ENCODE results near the gene RBPMS2.
"Not testable (repeated sequence)": the region's sequence is repeated elsewhere in the genome, so short reads cannot be mapped to it uniquely, and the experiment has no call there.

The RBPMS2 gene

DNA sequence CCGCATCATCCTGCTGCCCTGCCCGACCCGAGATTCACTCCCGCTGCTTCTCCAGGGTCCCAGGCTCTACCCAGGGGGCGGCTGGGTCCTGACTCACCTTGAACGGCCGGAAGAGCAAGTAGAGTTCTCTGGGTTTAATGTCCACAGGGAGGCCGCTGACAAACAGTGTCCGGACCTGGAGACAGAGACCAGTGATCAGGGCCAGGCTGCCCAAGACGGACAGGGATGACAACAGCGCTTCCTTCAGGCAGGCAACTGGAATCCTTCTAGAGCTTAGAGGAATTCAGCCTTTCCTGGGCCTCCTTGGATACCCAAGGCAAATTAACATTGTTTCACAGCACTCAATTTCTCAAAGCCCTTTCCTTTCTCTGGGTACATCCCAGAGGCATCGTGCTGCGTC, 23.9 kb downstream of the RBPMS2 start:
- peaks cover 22% of the 10 kb centered on the region for H3K27me3 ChIP-seq (replicated peaks; ENCODE audit: control insufficient read depth, insufficient read depth, low read length)
- H3K4me1 ChIP-seq (ENCODE audit: control insufficient read depth, insufficient read depth, low read length), result peaks cover 9% of the 10 kb centered on the region
- no peaks in the 10 kb centered on the region for H3K36me3 ChIP-seq (ENCODE audit: control insufficient read depth, insufficient read depth, low read length, severe bottlenecking)
- H3K9ac ChIP-seq (ENCODE audit: low read length), result no peak overlapping the region
- no peak for DNase-seq (ENCODE audit: low read depth)
- no peak overlapping the region for H3K4me3 ChIP-seq (ENCODE audit: low read length)
- H3K9me3 ChIP-seq (ENCODE audit: control insufficient read depth, low read length), result no peaks in the 10 kb centered on the region

DNA sequence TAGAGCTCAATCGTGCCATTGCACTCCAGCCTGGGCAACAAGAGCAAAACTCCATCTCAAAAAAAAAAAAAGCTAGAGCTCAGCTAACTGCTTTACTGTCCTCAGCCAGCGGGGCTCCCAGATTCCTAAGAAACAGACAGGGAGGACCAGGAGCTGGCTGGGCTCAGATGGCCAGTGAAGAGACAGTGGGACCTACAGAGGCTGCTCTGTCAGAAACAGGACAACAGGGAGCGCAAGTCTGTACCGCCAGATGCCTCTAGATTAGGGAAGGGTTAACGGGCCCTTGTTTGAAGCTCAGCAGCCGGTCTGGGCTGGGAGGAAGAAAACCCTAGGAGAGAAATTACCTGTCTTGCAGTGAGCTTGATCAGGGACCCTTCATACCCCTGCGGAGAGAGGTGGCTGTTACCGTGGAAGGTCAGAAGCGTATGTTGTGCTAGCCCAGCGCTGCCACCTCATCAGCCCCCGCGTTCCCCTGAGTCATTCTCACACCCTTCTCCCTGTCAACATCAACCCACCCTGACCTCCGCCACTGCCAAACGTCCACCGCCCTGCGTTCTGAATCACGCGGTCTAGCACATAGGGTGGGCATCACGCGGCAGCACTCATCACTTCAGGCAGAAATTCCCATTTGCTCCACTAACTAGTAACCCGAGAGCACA, 25.3 kb downstream of the RBPMS2 start:
- H3K27me3 ChIP-seq (replicated peaks; ENCODE audit: control insufficient read depth, insufficient read depth, low read length), result peaks cover 31% of the 10 kb centered on the region
- peak; percentile 35 for DNase-seq (ENCODE audit: low read depth)
- no peak overlapping the region for H3K4me3 ChIP-seq (ENCODE audit: low read length)
- no peaks in the 10 kb centered on the region for H3K36me3 ChIP-seq (ENCODE audit: control insufficient read depth, insufficient read depth, low read length, severe bottlenecking)
- H3K9me3 ChIP-seq (ENCODE audit: control insufficient read depth, low read length), result no peaks in the 10 kb centered on the region
- no peak overlapping the region for H3K9ac ChIP-seq (ENCODE audit: low read length)
- H3K4me1 ChIP-seq (ENCODE audit: control insufficient read depth, insufficient read depth, low read length), result peaks cover 9% of the 10 kb centered on the region

DNA sequence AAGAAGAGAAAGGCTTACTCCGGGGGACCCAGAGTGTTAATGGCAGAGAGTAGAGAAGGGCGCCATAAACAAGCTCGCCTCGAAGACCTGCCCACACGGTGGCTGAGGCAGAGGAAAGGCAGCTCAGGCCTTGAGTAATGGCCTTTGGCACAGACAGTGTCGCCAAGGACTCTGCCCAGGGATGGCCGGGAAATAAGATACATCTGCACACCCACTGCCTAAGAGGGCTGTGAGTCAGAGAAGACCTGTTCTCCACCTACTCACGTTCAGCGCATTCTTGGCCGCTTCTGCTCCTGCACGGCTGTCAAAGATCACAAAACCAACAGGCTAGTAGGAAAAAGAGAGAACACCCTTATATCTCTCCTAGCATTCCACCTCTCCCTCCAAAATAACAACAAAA, 26.2 kb downstream of the RBPMS2 start:
- Histone ChIP-seq H3K4me3 (ENCODE audit: low read length) (no peak overlapping the region), H3K27me3 (replicated peaks; ENCODE audit: control insufficient read depth, insufficient read depth, low read length) (peaks cover 29% of the 10 kb centered on the region), H3K4me1 (ENCODE audit: control insufficient read depth, insufficient read depth, low read length) (peaks cover 9% of the 10 kb centered on the region), H3K9ac (ENCODE audit: low read length) (no peak overlapping the region), H3K36me3 (ENCODE audit: control insufficient read depth, insufficient read depth, low read length, severe bottlenecking) (no peaks in the 10 kb centered on the region), H3K9me3 (ENCODE audit: control insufficient read depth, low read length) (no peaks in the 10 kb centered on the region)
- peak; percentile 52 for DNase-seq (ENCODE audit: low read depth)

DNA sequence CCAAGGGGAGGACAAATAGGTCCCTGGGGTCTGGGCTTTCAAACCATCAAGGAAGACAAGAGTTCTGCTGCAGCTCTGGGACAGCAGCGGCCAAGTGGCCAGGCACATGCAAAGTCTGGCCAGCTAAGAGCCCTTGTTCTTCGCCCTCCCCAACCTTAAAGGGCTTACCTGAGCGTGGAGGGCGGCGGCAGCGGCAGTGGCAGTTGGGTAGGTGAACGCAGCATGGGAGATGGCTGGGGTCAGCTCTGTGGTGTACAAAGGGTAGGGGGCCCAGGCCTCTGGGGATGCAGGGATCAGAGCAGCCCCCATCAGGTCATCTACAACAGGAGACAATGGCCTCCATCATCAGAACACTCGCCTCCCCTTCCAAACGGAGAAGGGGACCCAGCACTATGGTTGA, 27.1 kb downstream of the RBPMS2 start:
- no peak overlapping the region for H3K4me3 ChIP-seq (ENCODE audit: low read length)
- H3K27me3 ChIP-seq (replicated peaks; ENCODE audit: control insufficient read depth, insufficient read depth, low read length), result peaks cover 29% of the 10 kb centered on the region
- no peak overlapping the region for H3K9ac ChIP-seq (ENCODE audit: low read length)
- no peak for DNase-seq (ENCODE audit: low read depth)
- no peaks in the 10 kb centered on the region for H3K36me3 ChIP-seq (ENCODE audit: control insufficient read depth, insufficient read depth, low read length, severe bottlenecking)
- no peaks in the 10 kb centered on the region for H3K9me3 ChIP-seq (ENCODE audit: control insufficient read depth, low read length)
- peaks cover 9% of the 10 kb centered on the region for H3K4me1 ChIP-seq (ENCODE audit: control insufficient read depth, insufficient read depth, low read length)

DNA sequence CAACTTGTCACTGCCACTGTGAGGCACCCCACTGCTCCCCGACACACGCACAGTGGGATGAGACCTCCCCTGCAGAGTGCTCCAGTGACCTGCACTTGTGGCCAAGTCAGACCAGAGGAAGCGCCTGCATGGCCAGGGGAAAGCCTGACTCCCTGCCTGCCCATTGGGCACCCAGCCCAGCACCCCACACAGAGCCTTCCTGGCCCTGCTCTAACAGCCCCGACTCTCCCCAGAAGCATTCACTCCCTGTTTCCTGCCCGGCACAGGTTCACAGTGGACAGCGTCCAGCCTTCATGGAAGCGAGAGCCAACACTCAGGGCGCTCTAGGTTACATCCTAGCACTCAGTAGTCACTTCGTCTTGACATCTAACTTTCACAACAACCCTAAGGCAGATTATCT, 27.8 kb downstream of the RBPMS2 start:
- H3K4me3 ChIP-seq (ENCODE audit: low read length), result no peak overlapping the region
- peaks cover 29% of the 10 kb centered on the region for H3K27me3 ChIP-seq (replicated peaks; ENCODE audit: control insufficient read depth, insufficient read depth, low read length)
- peaks cover 9% of the 10 kb centered on the region for H3K4me1 ChIP-seq (ENCODE audit: control insufficient read depth, insufficient read depth, low read length)
- H3K36me3 ChIP-seq (ENCODE audit: control insufficient read depth, insufficient read depth, low read length, severe bottlenecking), result no peaks in the 10 kb centered on the region
- H3K9ac ChIP-seq (ENCODE audit: low read length), result no peak overlapping the region
- H3K9me3 ChIP-seq (ENCODE audit: control insufficient read depth, low read length), result no peaks in the 10 kb centered on the region
- no peak for DNase-seq (ENCODE audit: low read depth)

DNA sequence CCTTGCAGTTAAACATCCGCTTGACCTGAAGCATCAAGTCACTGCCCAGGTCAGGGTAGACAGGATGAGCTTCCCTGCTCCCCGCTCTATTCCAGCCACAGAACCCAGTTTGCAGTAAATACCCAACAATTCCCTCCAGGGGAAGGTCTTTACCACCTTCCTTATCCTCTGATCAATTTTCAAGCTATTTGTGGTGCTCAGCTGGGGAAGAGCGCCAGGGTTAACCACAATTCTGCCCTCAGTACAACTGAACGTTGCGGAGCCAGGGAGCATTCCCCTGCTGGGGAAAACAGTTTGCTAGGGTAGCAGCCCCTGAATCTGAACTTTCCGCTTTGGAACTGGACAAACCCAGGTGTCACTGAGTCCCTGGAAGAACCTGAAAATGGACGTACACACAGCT, 28.5 kb downstream of the RBPMS2 start:
- Histone ChIP-seq H3K9ac (ENCODE audit: low read length) (no peak overlapping the region), H3K9me3 (ENCODE audit: control insufficient read depth, low read length) (no peaks in the 10 kb centered on the region), H3K36me3 (ENCODE audit: control insufficient read depth, insufficient read depth, low read length, severe bottlenecking) (no peaks in the 10 kb centered on the region), H3K4me1 (ENCODE audit: control insufficient read depth, insufficient read depth, low read length) (peaks cover 9% of the 10 kb centered on the region), H3K27me3 (replicated peaks; ENCODE audit: control insufficient read depth, insufficient read depth, low read length) (peaks cover 29% of the 10 kb centered on the region), H3K4me3 (ENCODE audit: low read length) (no peak overlapping the region)
- DNase-seq (ENCODE audit: low read depth), result no peak

DNA sequence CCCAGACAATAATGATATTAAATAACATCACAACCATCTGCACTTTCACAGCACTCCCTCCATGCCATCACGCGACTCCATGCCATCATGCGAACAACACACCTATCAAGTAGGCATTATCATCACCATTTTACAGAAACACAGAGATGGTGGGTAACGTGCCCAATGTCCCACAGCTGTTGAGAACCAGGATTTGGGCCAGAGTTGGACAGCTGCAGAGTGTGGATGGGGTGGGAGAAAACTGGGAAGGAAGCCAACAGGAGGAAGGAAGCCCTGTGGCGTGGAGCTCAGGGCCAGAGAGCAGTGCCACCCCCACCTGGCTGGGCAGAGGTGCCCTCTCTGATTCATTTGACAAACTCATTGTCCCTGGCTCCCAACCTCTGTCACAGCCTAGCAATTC, 29.0 kb downstream of the RBPMS2 start:
- Histone ChIP-seq H3K4me3 (ENCODE audit: low read length) (no peak overlapping the region), H3K27me3 (replicated peaks; ENCODE audit: control insufficient read depth, insufficient read depth, low read length) (peaks cover 29% of the 10 kb centered on the region), H3K9me3 (ENCODE audit: control insufficient read depth, low read length) (no peaks in the 10 kb centered on the region), H3K4me1 (ENCODE audit: control insufficient read depth, insufficient read depth, low read length) (peaks cover 9% of the 10 kb centered on the region), H3K9ac (ENCODE audit: low read length) (no peak overlapping the region), H3K36me3 (ENCODE audit: control insufficient read depth, insufficient read depth, low read length, severe bottlenecking) (no peaks in the 10 kb centered on the region)
- no peak for DNase-seq (ENCODE audit: low read depth)

DNA sequence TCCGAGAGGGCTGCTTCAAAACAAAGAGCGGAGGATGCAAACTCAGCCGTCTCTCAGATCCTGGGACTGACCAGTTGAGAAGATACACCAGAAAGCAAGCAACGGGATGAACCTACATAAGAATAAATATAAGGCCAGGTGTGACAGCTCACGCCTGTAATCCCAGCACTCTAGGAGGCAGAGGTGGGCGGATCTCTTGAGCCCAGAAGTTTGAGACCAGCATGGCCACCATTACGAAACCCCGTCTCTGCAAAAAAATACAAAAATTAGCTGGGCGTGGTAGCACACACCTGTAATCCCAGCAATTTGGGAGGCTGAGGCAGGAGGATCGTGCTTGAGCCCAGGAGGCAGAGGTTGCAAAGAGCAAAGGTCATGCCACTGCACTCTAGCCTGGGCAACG, 31.7 kb downstream of the RBPMS2 start:
- H3K4me1 ChIP-seq (ENCODE audit: control insufficient read depth, insufficient read depth, low read length), result no peaks in the 10 kb centered on the region
- H3K9ac ChIP-seq (ENCODE audit: low read length), result no peak overlapping the region
- H3K27me3 ChIP-seq (replicated peaks; ENCODE audit: control insufficient read depth, insufficient read depth, low read length), result peaks cover 31% of the 10 kb centered on the region
- no peaks in the 10 kb centered on the region for H3K36me3 ChIP-seq (ENCODE audit: control insufficient read depth, insufficient read depth, low read length, severe bottlenecking)
- H3K9me3 ChIP-seq (ENCODE audit: control insufficient read depth, low read length), result no peaks in the 10 kb centered on the region
- no peak for DNase-seq (ENCODE audit: low read depth)
- no peak overlapping the region for H3K4me3 ChIP-seq (ENCODE audit: low read length)

DNA sequence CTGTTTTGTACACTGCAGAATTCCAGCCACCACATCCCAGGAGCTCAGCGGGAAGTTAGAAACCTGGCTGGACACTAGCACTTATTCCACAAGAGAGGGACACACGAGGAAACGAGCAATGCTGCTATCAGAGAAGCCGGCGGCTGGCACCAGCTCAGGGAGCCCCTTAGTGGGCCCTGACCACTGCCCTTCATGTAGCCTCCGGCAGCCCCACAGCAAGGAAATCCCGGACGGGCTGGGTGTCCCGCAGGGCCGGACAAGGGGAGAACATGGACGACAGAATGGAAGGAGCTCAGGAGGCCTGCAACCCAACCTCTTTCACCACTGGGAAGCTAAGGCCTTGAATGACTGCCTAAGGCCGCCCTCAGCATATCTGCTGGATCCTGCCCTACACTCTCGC, 32.5 kb downstream of the RBPMS2 start:
- no peaks in the 10 kb centered on the region for H3K36me3 ChIP-seq (ENCODE audit: control insufficient read depth, insufficient read depth, low read length, severe bottlenecking)
- no peak overlapping the region for H3K9ac ChIP-seq (ENCODE audit: low read length)
- H3K27me3 ChIP-seq (replicated peaks; ENCODE audit: control insufficient read depth, insufficient read depth, low read length), result peaks cover 38% of the 10 kb centered on the region
- no peaks in the 10 kb centered on the region for H3K4me1 ChIP-seq (ENCODE audit: control insufficient read depth, insufficient read depth, low read length)
- H3K9me3 ChIP-seq (ENCODE audit: control insufficient read depth, low read length), result no peaks in the 10 kb centered on the region
- no peak overlapping the region for H3K4me3 ChIP-seq (ENCODE audit: low read length)
- DNase-seq (ENCODE audit: low read depth), result no peak

DNA sequence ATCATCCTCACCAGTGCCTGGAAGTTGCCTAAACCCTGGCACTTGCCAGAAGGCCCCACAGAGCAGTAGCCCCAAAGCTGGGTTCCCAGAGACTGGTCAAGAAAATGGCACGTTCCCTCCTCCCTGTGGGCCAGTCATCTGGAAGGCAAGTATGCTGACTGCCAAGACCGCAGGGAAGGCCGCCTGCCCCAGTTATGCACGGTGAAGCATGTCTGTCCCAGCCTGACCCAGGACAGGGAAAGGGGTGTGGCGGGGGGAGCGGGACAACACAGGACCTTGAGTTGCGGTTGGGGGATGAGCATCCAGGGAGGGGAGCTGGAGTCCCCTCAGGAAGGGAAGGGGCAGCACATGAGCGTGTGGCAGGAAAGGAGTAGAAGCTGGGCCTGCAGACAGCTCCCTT, 33.0 kb downstream of the RBPMS2 start:
- H3K9me3 ChIP-seq (ENCODE audit: control insufficient read depth, low read length), result no peaks in the 10 kb centered on the region
- H3K27me3 ChIP-seq (replicated peaks; ENCODE audit: control insufficient read depth, insufficient read depth, low read length), result peaks cover 35% of the 10 kb centered on the region
- no peaks in the 10 kb centered on the region for H3K36me3 ChIP-seq (ENCODE audit: control insufficient read depth, insufficient read depth, low read length, severe bottlenecking)
- no peak for DNase-seq (ENCODE audit: low read depth)
- no peak overlapping the region for H3K4me3 ChIP-seq (ENCODE audit: low read length)
- no peaks in the 10 kb centered on the region for H3K4me1 ChIP-seq (ENCODE audit: control insufficient read depth, insufficient read depth, low read length)
- no peak overlapping the region for H3K9ac ChIP-seq (ENCODE audit: low read length)

DNA sequence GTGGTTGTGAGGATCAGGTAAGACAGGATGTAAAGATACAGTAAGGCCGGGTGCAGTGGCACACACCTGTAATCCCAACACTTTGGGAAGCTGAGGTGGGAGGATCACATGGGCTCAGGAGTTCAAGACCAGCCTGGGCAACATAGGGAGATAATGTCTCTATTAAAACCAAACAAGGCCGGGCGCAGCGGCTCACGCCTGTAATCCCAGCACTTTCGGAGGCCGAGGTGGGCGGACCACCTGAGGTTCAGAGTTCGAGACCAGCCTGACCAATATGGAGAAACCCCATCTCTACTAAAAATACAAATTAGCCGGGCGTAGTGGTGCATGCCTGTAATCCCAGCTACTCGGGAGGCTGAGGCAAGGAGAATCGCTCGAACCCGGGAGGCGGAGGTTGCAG, 33.7 kb downstream of the RBPMS2 start:
- H3K9ac ChIP-seq (ENCODE audit: low read length); H3K4me1 ChIP-seq (ENCODE audit: control insufficient read depth, insufficient read depth, low read length); H3K36me3 ChIP-seq (ENCODE audit: control insufficient read depth, insufficient read depth, low read length, severe bottlenecking); H3K9me3 ChIP-seq (ENCODE audit: control insufficient read depth, low read length); DNase-seq (ENCODE audit: low read depth); H3K4me3 ChIP-seq (ENCODE audit: low read length): not testable (repeated sequence)
- peaks cover 29% of the 10 kb centered on the region for H3K27me3 ChIP-seq (replicated peaks; ENCODE audit: control insufficient read depth, insufficient read depth, low read length)
